Measurements from ENCODE around the gene SCFD2.

Gene SCFD2

GRCh38 chr4:52957220-52957686 lies 408.6 kb downstream of the SCFD2 start:
- no peak for DNase-seq (ENCODE audit: low spot score)
- no peak for TF ChIP-seq CTCF (IDR thresholded peaks at IDR 0.05; ENCODE audit: extremely low read depth, missing control alignments)

- DNase-seq (ENCODE audit: low spot score), result no peak
- TF ChIP-seq CTCF (IDR thresholded peaks at IDR 0.05; ENCODE audit: extremely low read depth, missing control alignments), result no peak
Measured at GRCh38 chr4:52956691-52957090, 409.2 kb downstream of the SCFD2 start.

GRCh38 chr4:52954560-52955170 lies 411.2 kb downstream of the SCFD2 start:
- DNase-seq (ENCODE audit: low spot score), result no peak
- TF ChIP-seq CTCF (IDR thresholded peaks at IDR 0.05; ENCODE audit: extremely low read depth, missing control alignments), result no peak

- TF ChIP-seq CTCF (IDR thresholded peaks at IDR 0.05; ENCODE audit: extremely low read depth, missing control alignments), result no peak
- no peak for DNase-seq (ENCODE audit: low spot score)
Measured at GRCh38 chr4:52952540-52952939, 413.3 kb downstream of the SCFD2 start.

- no peak for TF ChIP-seq CTCF (IDR thresholded peaks at IDR 0.05; ENCODE audit: extremely low read depth, missing control alignments)
- no peak for DNase-seq (ENCODE audit: low spot score)
Measured at GRCh38 chr4:52951016-52951415, 414.8 kb downstream of the SCFD2 start.

- no peak for TF ChIP-seq CTCF (IDR thresholded peaks at IDR 0.05; ENCODE audit: extremely low read depth, missing control alignments)
- no peak for DNase-seq (ENCODE audit: low spot score)
Measured at GRCh38 chr4:52950226-52950625, 415.6 kb downstream of the SCFD2 start.

GRCh38 chr4:52949336-52949735 lies 416.5 kb downstream of the SCFD2 start:
- no peak for TF ChIP-seq CTCF (IDR thresholded peaks at IDR 0.05; ENCODE audit: extremely low read depth, missing control alignments)

More at GRCh38 chr4:52949336-52949735, 416.5 kb downstream of the SCFD2 start:
- DNase-seq (ENCODE audit: low spot score), result no peak
